Esophagus squamous epithelium (tissue), 5 donors: ENCODE measurements around the gene TNK1. TPM values are rescaled to one million over a fixed set of nuclear protein-coding genes. Genes with fewer than 3 reads are reported as not detected.

Experiments used
- DNase-seq: peaks from one replicate; lab custom pipeline; 2025; lab: John Stamatoyannopoulos, UW
- H3K27ac ChIP-seq, 4 donors: fragments of 200-600 bp; sonication (generic); one replicate each; pipeline ENCODE4 v1.5.1; 2016 to 2019; ENCODE audit warnings: mild to moderate bottlenecking in 1 of 4
- H3K27me3 ChIP-seq, 4 donors: fragments of 200-600 bp; sonication (generic); 1 replicate in 3 of 4; 2 replicates in 1 of 4; pipeline versions ENCODE4 v1.5.1 to v1.6.0; 2017 to 2021; ENCODE audit warnings: antibody characterized with exemption in 1 of 4
- H3K36me3 ChIP-seq, 3 donors: fragments of 200-600 bp; sonication (generic); one replicate each; pipeline ENCODE4 v1.5.1; 2016 to 2019
- H3K4me1 ChIP-seq, 3 donors: fragments of 200-600 bp; sonication (generic); one replicate each; pipeline ENCODE4 v1.5.1; 2017 to 2019
- H3K4me3 ChIP-seq, 4 donors: fragments of 200-600 bp; sonication (generic); 1 replicate in 3 of 4; 2 replicates in 1 of 4; pipeline ENCODE4 v1.5.1; 2016 to 2019; ENCODE audit warnings: mild to moderate bottlenecking in 2 of 4, moderate library complexity in 1 of 4
- H3K9me3 ChIP-seq, 3 donors: fragments of 200-600 bp; sonication (generic); one replicate each; pipeline ENCODE4 v1.5.1; 2016 to 2019
- CTCF ChIP-seq, 6 experiments: fragments of 450-650 bp in 4 of 6; fragments of 200-600 bp in 2 of 6; sonication (generic) in 2 of 6; IDR thresholded peaks; one replicate each; pipeline ENCODE4 v1.5.1; 2016 to 2019; ENCODE audit warnings: antibody characterized with exemption in 6 of 6, mild to moderate bottlenecking in 4 of 6, moderate library complexity in 4 of 6
- POLR2A ChIP-seq, 4 donors: fragments of 450-650 bp; IDR thresholded peaks; one replicate each; pipeline ENCODE4 v1.6.1; 2017; ENCODE audit warnings: antibody characterized with exemption in 4 of 4, mild to moderate bottlenecking in 4 of 4, moderate library complexity in 3 of 4
- WGBS, 2 donors: methylation state at CpG; one replicate each; pipeline ENCODE4 v1.1.5; 2018; 5-methylcytosine and 5-hydroxymethylcytosine counted together
- intact Hi-C: fragments of 100-400 bp; cut with DNase I; formaldehyde crosslinking; loops from one replicate; pipeline ENCODE4 v1.15.0; 2022
- total RNA-seq, 4 donors: library from RNA; depleted of rRNA; stranded (reverse); fragments of >200 nt; gene quantifications; one replicate each; pipeline ENCODE4 v1.1.0, GENCODE V29; 2016
- donor health status: DM: yes; HTN: yes; CAD: no.

TNK1 gene
- total RNA-seq, 4 donors from 2014 or later, result 6.2 to 15.2 (median 9.9) TPM

GRCh38 chr17:7370853-7371252 is 10.0 kb upstream of the TNK1 start:
- intact Hi-C loops, result no loop called here
- DNase-seq, result no peak
- Histone ChIP-seq H3K27ac (no peak overlapping the region), H3K27me3 (no peaks in the 10 kb centered on the region), H3K36me3 (no peaks in the 10 kb centered on the region), H3K4me3 (no peak overlapping the region), H3K9me3 (no peaks in the 10 kb centered on the region), H3K4me1 (no peaks in the 10 kb centered on the region)
- TF ChIP-seq CTCF (IDR thresholded peaks at IDR 0.05) (no peak), POLR2A (IDR thresholded peaks at IDR 0.05) (no peak)
- 67 to 77% methylated on average over 4 of the region's 4 CpGs for WGBS, 2 donors

- intact Hi-C loops, result no loop called here
- H3K36me3 ChIP-seq, result no peaks in the 10 kb centered on the region
- peaks cover 0 to 5% (median 0%) of the 10 kb centered on the region in 3 donors for H3K9me3 ChIP-seq
- no peaks in the 10 kb centered on the region for H3K4me1 ChIP-seq
- no peak for DNase-seq
- WGBS, 2 donors, result 83 to 88% methylated on average over 2 of the region's 2 CpGs
- no peak overlapping the region for H3K27ac ChIP-seq
- H3K27me3 ChIP-seq, result no peaks in the 10 kb centered on the region
- no peak overlapping the region for H3K4me3 ChIP-seq
- TF ChIP-seq CTCF (IDR thresholded peaks at IDR 0.05), result no peak
- TF ChIP-seq POLR2A (IDR thresholded peaks at IDR 0.05), result no peak
Observed at GRCh38 chr17:7374353-7374752, 6.5 kb upstream of the TNK1 start.

GRCh38 chr17:7379134-7379533 is 1.8 kb upstream of the TNK1 start:
- H3K36me3 ChIP-seq, result peaks cover 0 to 13% (median 0%) of the 10 kb centered on the region in 3 donors
- peaks cover 0 to 5% (median 0%) of the 10 kb centered on the region in 4 donors for H3K27me3 ChIP-seq

GRCh38 chr17:7380321-7380720 is 568 bp upstream of the TNK1 start:
- DNase-seq, result no peak
- Histone ChIP-seq H3K27ac (peak overlapping the region; percentile 81 to 89 (median 85)), H3K9me3 (peaks cover 0 to 5% (median 0%) of the 10 kb centered on the region in 3 donors), H3K27me3 (peaks cover 0 to 5% (median 0%) of the 10 kb centered on the region in 4 donors), H3K36me3 (peaks cover 0 to 25% (median 0%) of the 10 kb centered on the region in 3 donors), H3K4me1 (peaks cover 20 to 53% (median 31%) of the 10 kb centered on the region in 3 donors), H3K4me3 (peak overlapping the region; percentile 49 to 73 (median 68))
- 20% methylated on average over 2 of the region's 7 CpGs; no CpG with 5 or more reads in 1 of the 2 donors for whole genome bisulfite sequencing, 2 donors
- intact Hi-C loops, result no loop called here
- TF ChIP-seq POLR2A (IDR thresholded peaks at IDR 0.05) (no peak), CTCF (IDR thresholded peaks at IDR 0.05) (no peak)

More at GRCh38 chr17:7379134-7379533, 1.8 kb upstream of the TNK1 start:
- Histone ChIP-seq H3K27ac (no peak overlapping the region), H3K4me1 (peaks cover 19 to 45% (median 30%) of the 10 kb centered on the region in 3 donors), H3K9me3 (peaks cover 0 to 5% (median 0%) of the 10 kb centered on the region in 3 donors), H3K4me3 (no peak overlapping the region)
- no peak for DNase-seq
- intact Hi-C loops, result no loop called here
- WGBS, 2 donors, result 91 to 97% methylated on average over 3 of the region's 3 CpGs
- TF ChIP-seq POLR2A (IDR thresholded peaks at IDR 0.05) (no peak), CTCF (IDR thresholded peaks at IDR 0.05) (no peak)

- WGBS, 2 donors, result 84% methylated on average over 6 to 7 of the region's 10 CpGs
- no peak for TF ChIP-seq POLR2A (IDR thresholded peaks at IDR 0.05)
- no peak for TF ChIP-seq CTCF (IDR thresholded peaks at IDR 0.05)
- Histone ChIP-seq H3K9me3 (peaks cover 0 to 5% (median 0%) of the 10 kb centered on the region in 3 donors), H3K27me3 (peaks cover 0 to 5% (median 0%) of the 10 kb centered on the region in 4 donors), H3K27ac (no peak overlapping the region), H3K36me3 (peaks cover under 1 to 51% (median 4%) of the 10 kb centered on the region in 3 donors), H3K4me3 (no peak overlapping the region), H3K4me1 (peaks cover 20 to 53% (median 31%) of the 10 kb centered on the region in 3 donors)
- no peak for DNase-seq
- intact Hi-C loops, result no loop called here
Observed at GRCh38 chr17:7382901-7383300, 2.0 kb downstream of the TNK1 start.
